HG02884 (cell line): Measurements from ENCODE around the gene CST7.

Experiments
- ATAC-seq: cut with Tn5 transposase; IDR thresholded peaks from one replicate; pipeline ENCODE4 v1.9.1; 2021; ENCODE audit warnings: mild to moderate bottlenecking, moderate library complexity; ENCODE audit not compliant: unreplicated experiment

The CST7 gene

DNA sequence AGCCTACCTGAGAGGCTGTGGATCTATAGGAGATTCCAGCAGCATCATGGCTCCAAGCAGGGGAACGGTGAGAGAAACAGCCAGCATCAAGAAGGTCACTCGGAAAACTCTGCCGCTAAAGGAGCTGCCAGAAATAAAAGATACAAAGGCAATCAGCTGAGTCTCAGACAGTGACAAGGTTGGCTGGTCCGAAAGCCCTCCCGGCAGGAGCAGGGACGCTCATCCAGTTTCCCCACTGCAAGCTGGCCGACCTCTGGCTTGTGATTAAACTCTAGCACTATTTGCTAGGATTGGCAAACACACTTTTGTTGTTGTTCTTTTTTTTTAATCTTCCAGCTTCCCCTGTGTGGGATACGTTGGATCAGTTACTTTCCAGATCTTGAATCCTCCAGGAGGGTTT is 34.8 kb downstream of the CST7 start:
- no peak for ATAC-seq

DNA sequence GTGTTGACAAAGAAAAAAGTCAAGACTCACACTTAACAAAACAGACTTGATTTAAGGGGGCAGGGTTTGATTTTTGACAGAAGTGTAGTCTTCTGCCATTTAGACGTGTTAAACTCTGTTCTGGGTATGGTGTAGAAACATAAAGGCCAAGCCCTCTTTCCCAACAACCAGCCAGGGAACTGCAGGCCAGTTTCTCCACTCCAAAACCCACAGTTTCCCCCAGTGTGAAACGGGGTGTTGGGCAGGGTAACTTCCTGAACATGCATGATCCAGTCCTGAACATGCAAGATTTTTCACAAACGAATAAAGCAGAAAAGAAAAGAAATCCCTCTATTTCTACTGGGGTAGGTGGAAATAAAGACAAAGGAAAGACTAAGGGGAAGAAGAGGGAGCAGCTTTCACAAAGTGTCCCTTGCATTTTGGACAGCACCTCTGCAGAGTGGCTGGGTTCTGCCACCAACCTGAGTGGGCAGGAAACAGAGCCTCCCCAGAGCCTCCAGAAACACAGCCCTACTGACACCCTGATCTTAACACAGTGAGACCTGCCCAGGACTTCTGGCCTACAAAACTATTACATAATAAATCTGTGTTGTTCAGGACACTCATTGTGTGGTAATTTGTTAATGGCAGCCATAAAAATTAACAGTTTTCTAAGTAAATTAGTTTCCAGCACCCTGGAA is 36.0 kb downstream of the CST7 start:
- no peak for ATAC-seq

DNA sequence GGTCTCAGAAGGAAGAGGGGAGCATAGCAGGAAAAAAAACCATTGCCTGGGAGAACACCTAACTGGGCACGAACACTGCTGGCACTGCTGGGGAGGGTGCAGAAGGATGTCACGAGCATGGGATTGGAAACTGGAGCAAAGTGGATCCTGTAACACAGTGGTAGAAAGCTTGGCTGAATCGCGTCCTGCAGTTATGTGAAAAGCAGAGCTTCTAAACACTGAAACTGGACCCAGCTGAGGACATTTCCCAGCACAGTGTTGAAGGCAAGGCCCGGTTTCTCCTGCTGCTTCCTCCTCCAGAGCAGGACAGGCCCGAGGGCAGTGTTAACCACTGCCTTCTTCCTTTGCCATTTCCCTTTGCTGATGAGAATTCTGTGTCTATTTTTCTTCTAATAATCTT is 36.7 kb downstream of the CST7 start:
- no peak for ATAC-seq

DNA sequence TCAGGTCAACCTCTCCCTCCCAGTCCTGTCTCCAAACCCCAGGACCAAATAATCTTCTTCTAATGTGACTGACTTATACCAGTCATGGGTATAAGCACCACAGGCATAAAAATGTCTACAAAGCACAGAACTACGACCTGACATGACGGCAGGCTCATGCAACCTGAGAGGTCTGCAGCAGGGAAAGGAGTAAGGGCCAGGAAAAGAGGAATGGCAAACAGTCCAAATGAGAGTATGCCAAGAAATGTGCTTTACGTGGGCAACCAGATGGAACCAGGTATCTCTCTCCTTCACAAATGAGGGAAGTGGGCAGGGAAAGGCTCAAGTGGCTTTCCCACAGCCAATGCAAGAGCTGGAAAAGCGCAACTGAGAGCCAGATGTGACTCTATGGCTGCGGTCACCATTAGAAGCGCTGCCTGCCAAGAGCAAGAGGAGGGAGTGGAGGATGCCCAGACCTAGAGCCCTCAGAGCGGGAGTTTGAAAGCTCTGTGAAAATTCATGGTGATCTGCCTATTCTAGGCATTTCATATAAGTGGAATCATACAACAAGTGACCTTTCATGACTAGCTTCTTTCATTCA is 37.5 kb downstream of the CST7 start:
- no peak for ATAC-seq

DNA sequence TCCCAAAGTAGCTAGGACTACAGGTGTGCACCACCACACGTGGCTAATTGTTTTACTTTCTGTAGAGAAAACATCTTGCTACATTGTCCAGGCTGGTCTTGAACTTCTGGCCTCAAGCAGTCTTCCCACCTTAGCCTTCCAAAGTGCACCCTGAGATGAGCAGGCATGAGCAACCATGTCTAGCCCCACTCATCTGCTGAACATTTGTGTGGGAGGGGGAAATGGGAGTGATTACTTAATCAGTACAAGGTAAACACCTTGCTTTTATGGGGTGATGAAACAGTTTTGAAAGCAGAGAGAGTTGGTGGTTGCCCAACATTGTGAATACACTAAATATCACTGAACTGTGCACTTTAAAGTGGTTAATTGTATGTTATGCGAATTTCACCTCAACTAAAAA is 38.2 kb downstream of the CST7 start:
- ATAC-seq: no peak

DNA sequence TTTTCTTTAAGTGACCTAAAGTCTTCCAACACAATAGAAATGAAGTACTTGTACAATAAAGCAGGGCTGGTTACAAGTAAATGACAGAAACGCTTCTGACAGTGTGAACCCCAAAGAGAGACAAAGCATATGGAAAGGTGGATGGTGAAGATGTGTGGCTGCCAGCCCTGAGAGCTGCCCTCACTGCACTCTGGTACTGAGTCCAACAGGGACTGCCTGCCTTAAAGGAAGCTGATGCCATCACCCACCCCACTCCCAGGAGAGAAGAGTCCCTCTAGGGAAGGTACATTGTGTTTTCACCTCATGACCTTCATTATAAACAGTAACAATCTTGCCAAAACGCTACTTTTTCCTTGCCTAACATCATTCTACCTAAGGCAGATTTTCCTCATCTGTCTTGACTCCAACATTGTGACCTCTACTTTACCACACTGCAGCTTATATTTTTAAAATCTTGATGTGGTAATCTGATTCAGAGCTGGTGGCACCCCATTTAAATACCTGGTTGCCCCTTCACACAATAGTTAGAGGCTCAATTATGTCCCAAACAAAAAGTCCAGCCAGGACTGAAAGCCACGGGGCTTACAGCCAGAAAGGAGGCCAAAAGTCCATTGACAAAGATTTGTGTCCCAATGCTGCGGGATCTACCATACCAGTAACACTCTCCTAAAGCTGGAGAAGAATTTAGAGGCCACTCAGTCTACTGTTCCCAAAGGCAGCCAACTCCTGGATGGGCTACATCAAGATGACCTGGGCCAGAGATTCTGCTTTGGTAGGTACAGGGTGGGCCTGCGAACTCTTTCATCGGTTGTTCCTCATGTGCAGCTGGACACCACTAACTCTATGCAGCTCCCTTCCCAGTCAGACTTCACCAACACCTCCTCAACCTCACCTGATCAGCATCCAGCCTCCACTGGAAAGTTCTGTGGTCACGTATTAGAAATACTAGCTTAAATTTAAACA is 39.1 kb downstream of the CST7 start:
- ATAC-seq: no peak

DNA sequence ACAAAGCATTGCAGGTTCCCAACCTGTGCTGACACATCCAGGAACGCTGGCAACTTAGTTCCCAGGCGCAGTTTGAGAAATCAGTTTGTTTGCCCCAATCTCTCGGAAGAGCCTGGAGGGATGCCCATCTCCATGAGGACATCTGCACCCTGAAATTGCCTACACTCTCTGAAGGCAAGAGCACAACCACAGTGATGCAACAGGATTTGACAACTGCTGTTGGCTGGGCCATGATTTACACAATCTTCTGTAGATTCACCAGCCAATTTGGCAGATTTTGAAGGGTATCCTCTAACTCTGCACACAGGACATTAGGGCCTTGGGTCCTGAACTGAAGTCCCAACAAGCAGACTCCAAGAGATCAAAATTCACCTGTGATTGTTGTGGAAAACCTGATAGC is 40.1 kb downstream of the CST7 start:
- ATAC-seq: no peak

DNA sequence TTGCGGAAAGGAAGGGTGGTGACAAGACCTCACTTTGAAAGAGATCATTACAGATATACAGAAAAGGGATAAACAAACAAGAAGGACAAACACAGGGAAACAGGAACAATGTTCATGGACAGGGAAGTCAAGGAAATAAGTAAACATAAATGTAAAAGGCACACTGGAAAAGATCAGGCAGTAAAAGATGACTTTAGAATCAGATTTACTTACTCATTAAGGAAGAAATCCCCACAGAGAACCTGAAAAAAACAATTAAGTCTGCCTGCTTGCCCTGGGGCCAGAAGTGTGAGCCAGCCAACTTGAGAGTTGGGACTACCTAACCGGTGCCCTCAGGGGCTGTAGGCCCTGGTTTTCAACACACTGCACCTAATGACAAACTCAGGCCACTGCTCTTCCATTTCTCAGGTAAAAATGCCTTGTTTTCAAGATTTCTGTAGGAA is 41.8 kb downstream of the CST7 start:
- no peak for ATAC-seq

DNA sequence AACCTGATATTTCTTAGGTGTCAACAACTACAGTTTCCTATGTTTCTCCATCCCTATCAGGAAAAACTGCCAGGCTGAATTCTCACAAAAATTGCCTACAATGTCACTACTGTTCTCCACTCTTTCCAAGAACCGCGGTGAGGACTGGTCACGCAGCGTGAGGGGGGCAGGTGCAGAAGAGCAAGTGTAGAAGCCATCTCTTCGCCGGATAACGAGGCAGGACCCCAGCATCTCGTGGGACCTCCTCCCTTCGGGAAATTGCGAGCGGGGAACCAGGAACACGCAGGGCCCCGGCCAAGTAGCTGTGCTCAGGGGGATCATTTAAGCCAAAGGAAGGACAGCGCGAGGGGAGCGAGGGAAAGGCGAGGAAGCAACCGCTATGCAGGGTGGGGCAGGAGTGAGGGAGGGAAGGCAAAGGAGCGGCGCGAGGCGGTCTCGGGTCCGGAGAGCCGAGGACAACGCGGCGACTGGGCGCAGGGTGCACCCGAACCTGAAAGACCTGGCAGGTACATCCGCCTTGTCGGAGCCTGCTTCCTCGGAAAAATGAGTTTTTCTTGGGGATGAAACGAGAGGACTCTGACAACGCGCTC is 42.9 kb downstream of the CST7 start:
- ATAC-seq: peak; percentile 22

DNA sequence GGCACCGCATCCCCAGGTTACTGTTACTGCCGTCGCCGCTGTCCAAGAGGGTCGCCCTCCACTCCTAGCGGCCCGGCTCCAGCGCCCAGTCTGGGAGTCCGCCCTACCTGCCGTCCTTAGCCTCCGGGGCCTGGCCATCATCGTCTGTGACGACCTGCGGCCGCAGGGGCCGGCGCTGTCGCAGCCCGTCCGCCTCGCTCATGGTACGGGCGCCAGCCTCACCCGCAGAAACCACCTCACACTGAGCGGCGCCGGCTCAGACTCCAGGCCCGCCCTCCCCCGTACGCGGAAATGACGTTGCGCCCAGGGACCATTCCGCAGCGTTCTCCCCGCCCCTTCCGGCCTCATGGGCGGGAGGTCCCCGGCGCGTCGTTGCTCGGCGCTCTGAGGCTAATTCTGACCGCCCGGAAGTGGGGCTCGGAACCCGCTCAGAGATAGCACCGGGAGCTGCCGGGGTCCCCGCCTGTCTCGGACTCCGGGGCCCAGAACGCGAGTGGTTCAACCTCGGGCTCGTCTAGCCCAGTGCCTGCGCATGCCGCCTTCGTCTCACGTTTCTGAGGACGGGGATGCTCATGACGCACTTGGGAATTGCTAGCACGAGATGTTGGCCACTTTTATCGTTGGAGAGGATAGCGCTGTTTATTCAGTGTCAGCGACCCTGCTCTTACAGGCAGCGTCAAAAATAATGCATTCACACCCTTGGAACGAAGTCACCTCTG is 43.6 kb downstream of the CST7 start, which contains the start of gene APMAP:
TSS of gene APMAP (minus strand) at position 265 of the 719 bp plus-strand sequence. CDS start at position 202, 63 bp downstream.
- ATAC-seq: peak; percentile 95

DNA sequence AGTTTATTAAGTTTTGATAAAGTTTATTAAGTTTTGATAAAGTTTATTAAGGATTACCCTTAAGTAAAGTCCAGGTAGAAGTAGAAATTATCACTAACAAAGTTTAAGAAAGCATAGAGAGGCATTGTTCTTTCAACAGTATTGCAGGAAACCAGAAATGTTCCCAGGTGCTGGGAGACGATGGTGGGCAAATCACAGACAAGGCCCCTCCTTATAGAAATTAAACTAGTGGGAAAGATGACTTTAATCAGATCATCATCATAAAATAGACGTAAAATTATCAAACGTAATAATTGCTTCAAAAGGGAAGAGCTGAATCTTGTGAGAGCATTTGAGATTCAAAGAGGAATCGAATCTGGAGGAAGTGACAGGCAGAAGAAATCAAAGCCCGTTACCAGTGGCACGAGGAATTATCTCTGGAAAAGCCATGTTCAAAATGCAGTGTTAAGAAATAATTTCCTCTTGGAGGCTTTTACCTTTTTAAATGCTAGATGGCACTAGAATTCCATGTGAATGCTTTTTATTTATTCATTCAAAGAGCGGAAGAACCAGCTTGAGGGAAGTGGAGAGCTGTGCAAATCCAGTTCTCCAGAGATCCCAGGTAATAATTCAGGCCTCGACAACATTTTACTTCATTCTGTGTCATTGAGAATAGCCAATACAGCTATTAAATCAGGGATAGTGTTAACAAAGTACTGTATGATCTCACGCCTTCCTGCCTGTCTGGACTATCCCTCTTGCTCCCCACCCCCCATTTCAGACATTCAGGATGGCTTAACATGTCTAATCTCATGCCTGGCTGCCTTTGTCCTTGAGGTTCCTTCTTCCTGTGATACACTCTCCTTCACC is 44.5 kb downstream of the CST7 start:
- ATAC-seq: no peak

DNA sequence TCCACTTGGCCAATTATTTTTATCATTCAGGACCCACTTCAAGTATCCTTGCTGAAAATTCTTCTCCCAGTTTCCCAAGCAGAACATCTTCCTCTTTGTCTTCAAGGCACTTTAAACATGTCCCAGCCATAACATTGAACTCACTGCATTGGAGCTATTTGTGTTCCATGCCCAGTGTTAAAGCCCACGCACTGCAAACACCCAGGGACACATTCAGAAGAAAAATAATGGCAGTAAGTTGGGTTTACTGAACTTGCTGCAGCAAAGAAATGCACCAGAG is 45.1 kb downstream of the CST7 start:
- ATAC-seq: no peak

DNA sequence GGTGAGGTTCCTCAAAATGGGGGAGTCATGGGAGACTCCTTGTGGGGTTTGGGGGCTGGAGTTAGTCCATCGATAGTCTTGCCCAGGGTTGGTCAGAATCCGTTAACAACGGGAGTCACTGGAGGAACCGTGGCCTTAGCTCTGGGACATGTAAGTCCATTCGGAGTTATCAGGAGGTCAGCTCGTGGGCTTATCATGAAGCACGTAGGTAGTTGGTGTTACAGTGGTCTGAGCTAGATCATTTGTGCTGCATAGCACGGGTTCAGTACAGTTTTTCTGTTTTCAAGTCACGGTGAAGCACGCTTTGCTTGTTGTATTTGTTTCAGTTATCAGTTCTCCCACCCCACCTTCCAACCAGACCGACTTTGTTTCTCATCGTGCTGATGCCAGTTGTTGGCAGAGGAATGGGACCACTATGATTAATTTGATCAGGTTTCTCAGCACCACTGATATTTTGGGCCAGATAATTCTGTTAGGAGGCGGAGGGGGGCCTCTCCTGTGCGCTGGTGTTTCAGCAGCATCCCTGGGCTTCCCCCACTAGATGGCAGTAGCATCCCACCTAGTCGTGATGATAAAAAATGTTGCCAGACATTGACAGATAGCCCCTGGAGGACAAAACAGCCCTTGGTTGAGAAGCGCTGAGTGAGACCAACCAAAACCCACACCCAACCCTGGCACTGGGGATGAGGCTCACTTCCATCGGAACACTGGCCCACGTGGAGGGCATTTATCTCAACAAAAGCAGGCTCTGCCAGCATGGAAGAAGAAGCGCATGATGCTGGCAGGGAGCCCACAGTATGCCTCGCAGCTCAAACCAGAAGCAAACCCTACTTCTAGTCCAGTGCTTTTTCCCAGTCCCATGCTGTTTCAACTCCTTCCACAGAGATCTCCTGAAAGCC is 45.6 kb downstream of the CST7 start:
- ATAC-seq: no peak

DNA sequence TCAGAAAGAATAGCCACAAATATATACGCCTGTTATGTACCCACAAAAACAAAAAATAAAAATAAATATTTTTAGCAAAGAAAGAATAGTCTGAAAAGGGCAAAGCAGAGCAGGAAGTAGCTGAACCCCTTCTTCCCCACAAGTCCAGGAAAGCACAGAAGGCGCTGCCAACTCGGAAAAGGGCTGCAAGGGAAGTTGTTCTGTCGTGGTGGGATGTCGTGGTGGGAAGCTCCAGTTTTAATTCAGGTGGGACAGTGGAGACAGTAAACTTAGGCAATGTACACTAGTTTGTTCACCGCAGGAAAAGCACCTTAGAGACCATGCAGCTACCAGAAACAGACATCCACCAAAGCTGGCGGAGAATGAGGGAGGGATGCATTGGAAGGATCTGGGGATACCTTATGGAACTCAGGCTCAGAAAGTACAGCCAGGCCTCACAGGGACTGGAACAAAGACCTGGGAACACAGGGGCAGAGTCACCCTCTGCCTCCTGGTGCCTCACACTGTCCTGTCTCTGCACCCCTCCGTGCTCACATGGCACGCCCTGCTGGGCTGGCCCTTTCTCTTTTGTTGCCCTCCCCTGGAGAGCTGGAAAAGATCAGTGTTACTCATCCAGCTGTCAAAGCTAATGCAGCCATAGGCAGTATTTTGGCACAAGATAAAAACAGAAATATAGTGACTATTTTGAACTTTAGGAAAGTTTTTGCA is 46.8 kb downstream of the CST7 start:
- ATAC-seq: no peak

DNA sequence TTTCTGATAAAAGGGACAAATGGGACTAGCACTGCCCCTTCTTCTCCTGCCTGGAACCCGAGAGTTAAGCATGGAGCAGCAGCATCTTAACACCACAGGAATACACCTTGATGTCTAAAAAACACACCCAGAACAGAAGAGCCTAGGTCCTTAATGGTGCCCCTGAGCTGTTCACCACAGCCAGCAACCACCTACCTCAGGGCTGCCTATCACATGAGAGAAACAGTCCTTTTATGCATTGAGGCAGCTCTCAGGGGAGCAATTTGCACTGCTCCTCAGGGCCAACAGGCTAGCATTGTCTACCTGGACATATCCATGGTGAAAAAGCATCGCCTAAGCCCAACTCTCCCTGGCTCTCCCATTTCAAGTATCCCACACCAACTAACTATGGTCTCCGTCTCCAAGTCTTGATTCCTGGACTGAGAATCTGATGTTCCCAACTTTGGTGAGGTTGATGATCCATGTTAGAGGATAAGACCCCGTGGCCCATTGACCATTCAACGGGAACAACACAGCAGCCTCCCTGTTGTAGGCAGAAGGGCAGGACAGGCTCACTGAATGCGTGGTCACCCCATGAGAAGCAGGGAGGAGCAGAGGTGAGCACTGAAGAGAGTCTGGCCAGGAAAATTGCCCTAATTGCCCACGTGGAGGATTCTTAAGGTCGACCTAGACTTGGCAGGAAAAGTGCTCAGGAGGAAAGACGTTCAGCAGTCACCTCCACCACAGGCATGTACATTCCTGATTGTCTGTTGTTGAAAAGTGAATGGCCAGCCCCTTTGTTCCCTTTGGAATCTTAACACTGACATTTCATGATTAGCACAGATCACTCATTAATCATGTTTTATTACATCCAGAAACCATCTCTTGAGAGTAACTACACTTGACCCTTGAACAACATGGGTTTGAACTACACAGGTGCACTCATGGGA is 47.6 kb downstream of the CST7 start:
- no peak for ATAC-seq

DNA sequence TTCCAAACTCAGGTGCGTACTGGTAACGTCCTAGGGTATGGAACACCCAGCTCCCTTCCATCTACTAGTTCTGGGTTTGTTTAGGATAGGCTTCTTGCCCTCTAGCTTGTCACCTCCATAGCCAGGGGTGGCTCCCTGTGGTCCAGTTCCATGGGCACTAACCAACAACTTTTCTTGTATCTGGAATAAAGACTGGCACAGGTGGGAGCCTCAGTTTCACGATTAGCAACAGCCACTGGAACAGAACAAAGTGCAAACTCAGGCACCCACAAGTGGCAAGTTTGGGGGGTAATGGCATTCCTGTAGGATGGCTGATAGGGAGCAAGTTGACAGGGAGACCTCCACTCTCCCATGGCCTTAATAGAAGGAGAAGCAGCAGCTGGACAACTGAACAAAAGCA is 49.1 kb downstream of the CST7 start:
- no peak for ATAC-seq
